HG03378 (cell line): ENCODE results near the gene INPP5A.

Experiments used
- ATAC-seq: cut with Tn5 transposase; IDR thresholded peaks from one replicate; pipeline ENCODE4 v1.9.1; 2021; ENCODE audit warnings: mild to moderate bottlenecking, moderate library complexity; ENCODE audit not compliant: unreplicated experiment

INPP5A gene

DNA sequence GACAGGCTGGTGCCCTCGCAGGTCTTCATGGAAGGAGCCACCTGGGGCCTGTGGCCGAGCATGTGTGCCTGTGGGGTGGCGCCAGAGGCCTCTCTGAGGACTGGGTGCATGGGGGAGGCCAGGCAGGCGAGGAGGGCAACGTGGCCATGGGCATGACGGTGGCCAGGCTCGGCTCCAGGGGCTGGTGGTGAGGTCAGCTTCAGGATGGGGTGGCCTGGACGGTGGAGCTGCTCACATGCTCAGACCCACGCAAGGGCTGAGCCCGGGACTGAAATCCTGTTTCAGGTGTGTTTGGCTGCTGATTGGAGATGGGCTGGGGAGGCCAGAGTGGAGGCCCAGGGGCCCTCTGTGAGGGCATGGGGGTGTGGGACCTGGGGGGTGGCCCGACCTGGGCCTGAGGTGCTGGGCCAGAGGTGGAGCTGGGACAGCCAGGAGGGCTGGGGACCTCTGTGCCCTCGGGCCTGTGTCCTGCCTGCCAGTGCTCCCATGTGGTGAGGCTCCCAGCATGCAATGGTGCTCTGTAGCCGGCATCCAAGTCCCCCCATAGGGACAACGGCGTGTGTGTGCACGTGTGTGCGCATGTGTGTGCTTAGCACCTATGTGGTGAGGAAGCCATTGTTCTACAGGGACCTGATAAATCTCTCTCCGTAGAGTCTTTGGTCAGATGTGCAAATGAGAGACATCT is 71.1 kb downstream of the INPP5A start:
- no peak for ATAC-seq

DNA sequence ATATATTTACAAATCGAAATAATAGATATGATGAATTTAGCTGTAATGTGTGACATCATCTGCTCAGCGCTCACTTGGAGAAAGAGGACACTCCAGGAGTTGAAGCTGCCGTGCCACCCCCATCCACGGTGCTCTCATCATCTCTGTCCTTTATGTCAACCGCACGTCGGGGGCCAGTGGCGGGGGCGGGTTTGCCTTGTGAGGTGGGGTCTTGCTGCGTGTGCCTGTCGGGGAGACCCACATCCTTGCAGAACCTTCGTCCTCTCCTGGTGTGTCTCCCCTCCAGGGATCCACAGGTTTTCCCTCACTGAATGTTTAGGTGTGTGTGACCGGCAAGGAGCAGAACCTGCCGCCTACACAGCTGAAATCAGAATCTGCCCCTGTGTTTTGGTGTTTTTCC is 71.6 kb downstream of the INPP5A start:
- no peak for ATAC-seq

GRCh38 chr10:132610071-132610701 is 72.6 kb downstream of the INPP5A start:
- no peak for ATAC-seq

- no peak for ATAC-seq
Observed at GRCh38 chr10:132611026-132611910, 73.7 kb downstream of the INPP5A start.

DNA sequence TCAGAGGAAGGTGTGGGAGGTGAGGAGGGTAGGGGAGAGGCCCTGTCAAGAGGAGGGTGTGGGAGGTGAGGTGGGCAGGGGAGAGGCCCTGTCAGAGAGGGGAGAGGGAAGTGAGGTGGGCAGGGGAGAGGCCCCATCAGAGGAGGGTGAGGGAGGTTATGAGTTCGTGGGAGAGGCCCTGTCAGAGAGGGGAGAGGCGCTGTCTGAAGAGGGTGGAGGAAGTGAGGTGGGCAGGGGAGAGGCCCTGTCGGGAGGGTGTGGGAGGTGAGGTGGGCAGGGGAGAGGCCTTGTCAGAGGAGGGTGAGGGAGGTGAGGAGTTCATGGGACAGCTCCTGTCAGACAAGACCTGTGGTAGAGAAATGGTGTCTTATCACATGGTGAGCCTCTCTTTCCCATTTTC is 74.4 kb downstream of the INPP5A start:
- ATAC-seq: no peak

DNA sequence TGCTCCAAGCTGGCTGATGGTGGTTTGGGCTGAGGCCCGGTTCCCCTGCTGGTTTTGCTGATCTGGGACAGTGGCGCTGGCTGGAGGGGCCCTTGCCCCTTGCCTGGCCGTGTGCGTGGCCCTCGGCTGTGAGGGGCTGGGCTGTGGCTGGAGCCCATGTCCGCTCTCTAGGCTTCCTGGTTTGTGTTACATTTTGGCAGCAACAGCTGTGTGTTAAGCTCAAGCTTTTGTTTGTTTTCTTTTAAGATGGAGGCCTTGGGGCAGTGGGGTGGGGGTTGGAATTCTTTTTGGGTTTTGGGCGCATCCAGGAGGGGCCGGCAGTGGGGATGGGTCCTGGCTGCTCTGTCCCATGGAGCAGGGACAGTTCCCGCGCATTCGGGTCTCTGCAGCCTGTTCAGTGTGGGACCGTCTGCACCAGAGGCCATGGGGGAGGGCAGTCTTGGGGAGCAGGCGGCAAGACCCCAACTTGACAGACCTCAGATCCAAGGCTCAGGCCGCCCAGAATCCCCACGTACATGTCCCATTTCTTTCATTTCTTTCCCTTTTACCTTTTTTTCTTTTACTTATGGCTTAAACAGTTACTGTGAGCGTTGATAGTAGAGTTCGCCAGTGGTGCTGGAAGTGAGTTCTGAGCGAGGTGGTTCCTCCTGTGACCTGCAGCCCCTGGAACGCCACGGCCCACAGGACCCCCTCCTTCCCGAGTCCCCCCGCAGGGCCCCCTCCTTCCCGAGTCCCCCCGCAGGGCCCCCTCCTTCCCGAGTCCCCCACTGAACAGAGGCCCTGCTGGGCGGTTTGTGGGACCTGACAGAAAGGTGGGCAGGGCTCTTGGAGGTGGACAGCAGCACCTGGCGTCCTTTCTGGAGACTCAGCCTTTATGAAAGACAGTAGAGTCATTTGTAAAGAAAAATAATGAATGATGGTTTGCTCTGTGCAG is 75.3 kb downstream of the INPP5A start:
- no peak for ATAC-seq

DNA sequence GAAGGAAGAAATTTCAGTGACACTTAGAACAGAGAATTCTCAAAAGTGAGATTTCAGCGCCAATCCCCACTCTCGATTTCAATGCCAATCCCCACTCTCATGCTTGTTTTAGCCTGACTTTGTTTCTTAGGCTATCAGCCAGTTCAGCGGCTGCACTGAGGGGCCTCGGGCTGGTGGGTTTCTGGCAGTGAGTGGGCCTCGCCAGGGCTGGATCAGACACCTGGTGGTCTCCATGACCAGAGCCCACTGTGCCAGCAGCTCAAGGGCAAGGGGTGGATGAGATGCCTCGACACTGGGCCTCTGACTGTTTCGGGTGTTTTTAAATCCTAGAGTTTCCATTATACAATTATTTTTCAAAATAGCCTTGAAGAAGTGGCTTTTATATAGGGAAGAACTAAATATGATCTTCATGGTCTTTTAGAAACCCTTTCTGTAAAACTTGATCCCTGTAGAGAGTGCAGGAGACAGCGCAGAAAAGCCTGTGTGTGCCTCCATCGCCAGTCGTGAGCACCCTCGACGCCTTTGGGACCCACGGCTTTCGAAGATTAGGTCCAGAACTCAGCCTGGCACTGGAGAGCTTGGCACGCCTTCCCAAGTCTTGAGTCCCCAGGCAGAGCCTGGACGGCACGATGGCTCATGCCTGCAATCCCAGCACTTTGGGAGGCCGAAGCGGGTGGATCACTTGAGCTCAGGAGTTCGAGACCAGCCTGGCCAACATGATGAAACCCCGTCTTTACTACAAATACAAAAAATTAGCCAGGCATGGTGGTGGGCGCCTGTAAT is 76.2 kb downstream of the INPP5A start:
- no peak for ATAC-seq

GRCh38 chr10:132614431-132615340 is 77.1 kb downstream of the INPP5A start:
- ATAC-seq: no peak

DNA sequence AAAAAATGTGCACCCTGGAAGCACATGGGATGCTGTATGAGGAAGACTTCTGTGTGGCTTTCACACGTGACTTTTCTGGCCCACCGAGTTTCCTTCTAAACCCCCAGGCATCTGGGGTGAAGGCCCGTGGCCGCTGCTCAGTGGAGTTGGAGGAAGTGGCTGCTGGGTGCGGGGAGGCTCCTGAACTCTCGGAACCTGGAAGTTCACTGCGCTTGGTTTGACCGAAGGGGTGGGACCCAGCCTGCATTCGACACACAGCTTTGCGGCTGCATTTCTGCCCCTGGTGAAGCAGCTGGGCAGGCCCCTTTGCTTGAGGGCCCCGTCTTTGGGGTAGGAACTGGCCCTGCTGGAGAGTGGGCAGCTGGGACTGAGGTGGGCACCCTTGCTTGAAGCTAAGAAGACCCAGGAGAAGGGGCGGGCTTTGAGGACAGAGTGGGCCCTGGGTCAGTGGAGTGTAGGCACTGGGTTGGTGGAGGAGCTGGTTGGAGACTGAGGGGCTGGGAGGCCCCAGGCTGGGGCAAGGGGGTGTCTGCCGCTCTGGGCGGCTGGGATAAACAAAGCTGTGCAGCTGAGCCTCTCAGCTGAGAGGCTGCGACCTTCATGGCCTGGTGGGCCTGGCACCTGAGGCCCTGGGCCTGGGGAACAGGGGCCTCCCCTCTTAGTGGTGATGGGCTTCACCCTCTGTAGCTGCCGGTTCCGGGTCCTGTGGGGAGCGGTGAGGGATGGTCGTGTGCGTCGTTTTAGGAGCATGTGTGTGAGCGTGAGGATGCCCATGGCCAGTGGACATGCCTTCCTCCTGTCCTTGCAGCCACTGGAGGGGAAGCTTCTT is 78.0 kb downstream of the INPP5A start:
- ATAC-seq: no peak

DNA sequence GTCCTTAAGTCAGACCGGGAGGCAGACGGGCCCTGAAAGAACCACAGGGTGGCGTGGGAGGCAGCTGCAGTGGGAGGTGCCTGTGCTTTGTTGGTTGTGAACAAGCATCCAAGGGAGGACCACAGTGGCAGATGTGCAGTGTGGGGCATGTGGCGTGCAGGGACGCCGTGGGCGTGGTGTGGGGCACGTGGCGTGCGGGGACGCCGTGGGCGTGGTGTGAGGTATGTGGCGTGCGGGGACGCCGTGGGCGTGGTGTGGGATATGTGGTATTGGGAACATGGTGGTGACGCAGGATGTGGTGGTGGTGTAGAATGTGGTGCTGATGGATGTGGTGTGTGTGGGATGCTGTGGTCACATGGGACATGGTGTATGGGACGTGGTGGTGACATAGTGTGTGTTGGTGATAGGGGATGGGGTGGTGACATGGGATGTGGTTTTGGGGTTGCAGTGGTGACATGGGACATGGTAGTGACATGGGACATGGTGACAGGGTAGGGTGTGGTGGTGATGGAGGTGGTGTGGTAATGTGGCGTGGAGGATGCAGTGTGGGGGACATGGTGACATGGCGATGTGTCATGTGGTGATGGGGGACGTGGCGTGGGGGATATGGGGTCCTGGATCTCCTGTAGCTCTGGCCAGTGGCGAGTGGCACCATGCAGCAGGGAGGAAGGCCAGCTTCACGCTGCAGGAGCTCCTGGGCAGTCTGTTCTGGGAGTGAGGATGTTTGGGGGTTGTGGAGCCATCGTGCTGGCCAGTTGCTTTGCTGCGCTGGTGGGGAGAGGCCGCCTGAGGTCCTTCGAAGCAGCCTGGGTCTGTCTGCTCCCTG is 78.8 kb downstream of the INPP5A start:
- ATAC-seq: no peak

- no peak for ATAC-seq
Observed at GRCh38 chr10:132616996-132617736, 79.6 kb downstream of the INPP5A start.

DNA sequence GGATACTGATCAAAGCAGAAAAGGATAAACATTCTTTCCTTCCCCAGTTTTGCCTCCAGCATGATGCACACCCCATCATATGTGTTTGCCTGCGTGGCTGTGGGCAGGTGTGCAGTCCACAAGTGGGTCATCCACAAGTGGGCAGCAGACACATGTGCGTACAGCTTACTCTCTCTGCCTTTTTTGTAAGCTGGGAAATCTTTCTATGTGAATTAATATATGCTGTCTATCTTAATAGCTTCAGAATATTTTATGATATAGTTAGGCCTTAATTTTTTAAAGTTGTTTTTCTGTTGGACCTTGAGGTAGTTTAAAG is 80.1 kb downstream of the INPP5A start:
- no peak for ATAC-seq

DNA sequence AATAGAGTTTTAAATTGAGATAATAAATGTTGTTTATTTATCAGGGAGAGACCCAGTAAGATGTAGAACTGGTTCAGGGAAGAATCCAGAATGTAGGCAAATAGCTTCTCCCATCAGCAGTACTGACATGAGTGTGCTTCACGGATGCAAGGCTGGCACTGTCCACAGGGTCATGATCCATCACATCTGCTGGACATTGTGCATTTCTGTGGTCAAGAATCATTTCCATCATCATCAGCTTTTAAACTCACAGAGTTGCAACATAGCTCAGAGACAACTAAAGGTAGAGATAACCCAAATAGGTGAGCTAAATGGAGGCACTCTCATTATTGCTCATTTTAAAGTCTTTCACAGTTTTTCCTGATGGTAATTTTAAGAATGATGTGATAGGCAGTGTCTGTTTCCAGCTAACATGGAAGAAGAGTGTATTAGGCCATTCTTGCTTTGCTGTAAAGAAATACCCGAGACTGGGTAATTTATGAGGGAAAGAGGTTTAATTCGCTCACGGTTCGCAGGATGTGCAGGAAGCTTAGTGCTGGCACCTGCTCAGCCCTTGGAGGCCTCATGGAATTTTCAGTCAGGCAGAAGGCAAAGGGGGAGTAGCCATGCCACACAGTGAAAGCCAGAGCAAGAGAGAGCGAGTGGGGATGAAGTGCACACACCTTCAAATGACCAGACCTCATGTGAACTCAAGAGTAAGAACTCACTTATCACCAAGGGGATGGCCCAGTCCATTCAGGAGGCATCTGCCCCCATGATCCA is 80.8 kb downstream of the INPP5A start:
- ATAC-seq: no peak

DNA sequence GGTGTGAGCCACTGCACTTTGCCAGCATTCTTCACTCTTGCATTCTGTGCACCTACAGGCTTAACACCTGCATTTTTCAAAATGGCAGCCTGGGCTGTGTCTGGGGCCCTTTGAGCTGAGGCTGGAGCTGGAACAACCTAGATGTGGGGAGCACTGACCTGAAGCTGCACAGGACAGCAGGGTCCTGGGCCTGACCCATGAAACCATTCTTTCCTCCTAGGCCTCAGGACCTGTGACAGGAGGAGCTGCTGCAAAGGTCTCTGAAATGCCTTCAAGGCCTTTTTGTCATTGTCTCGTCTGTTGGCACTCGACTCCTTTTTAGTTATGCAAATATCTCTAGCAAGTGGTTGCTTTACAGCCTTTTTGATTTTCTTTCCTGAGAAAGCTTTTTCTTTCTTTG is 82.3 kb downstream of the INPP5A start:
- ATAC-seq: no peak

DNA sequence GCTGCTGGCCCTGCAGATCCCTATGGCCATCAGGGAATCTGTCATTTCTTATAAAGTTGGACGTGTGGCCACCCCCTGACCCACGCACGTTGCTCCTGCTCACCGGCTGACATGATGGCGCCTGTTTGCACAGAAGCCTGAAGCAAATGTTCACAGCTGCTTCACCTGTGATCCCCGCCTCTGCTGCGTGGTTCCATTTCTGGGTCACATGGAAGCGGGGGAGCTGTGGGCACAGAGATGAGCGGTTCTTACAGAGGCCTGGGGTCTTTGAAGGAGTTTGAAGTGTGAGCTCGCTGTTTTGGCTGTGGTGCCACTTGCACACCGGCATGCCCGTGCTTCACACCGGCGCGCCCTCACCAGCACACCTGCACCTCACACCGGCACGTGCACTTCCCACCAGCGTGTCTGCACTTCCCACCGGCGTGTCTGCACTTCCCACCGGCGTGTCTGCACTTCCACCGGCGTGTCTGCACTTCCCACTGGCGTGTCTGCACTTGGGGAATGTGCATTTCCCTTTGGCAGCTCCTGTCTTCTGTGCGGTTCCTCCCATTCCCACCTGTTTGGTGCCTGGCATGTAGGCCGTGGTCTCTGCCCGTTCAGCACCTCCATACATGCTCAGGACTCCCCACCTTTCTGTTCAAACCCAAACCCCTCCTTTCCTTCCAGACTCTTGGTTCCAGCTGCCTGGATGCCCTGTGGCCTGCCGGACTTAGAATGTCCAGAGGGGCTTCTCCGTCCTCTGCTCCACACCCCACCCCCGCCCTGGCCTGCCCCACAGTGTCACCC is 86.7 kb downstream of the INPP5A start:
- no peak for ATAC-seq
